Measurements from ENCODE around the gene CD52. TPM values are rescaled to one million over a fixed set of nuclear protein-coding genes. Genes with fewer than 3 reads are reported as not detected.

CD52 gene
- total RNA-seq, 2 experiments from 2014 or later, result 129 to 141 TPM

GRCh38 chr1:26353976-26354820 lies 36.4 kb downstream of the CD52 start, which contains the start of gene CRYBG2:
TSS of gene CRYBG2 (minus strand) at chr1:26354130. CDS start at chr1:26346657, 7,473 bp downstream.
- Mint-ChIP-seq H3K27me3 (ENCODE audit: low read depth) (no peaks in the 10 kb centered on the region), H3K36me3 (ENCODE audit: low read depth) (no peaks in the 10 kb centered on the region), H3K27ac (no peak within 1 kb of the TSS), H3K4me1 (ENCODE audit: low read depth) (peaks cover 7% of the 10 kb centered on the region), H3K9me3 (no peaks in the 10 kb centered on the region), H3K4me3 (no peak within 1 kb of the TSS)
- no peak for DNase-seq
- CTCF ChIA-PET, result interaction anchor here (0.6 to 2.5 kb wide), 3 partner anchors 10 to 833 kb away, joined by 3 to 9 read pairs (median 4); no protein-coding TSS in a partner anchor
- intact Hi-C loops (cut with micrococcal nuclease), result no loop called here

GRCh38 chr1:26354972-26355371 lies 37.2 kb downstream of the CD52 start:
- Mint-ChIP-seq H3K27me3 (ENCODE audit: low read depth) (no peaks in the 10 kb centered on the region), H3K4me3 (no peak overlapping the region), H3K27ac (no peak overlapping the region), H3K36me3 (ENCODE audit: low read depth) (no peaks in the 10 kb centered on the region), H3K4me1 (ENCODE audit: low read depth) (peaks cover 14% of the 10 kb centered on the region), H3K9me3 (no peaks in the 10 kb centered on the region)
- no peak for DNase-seq
- CTCF ChIA-PET, result interaction anchor here (2.5 kb wide), 1 partner anchor 9 kb away, joined by 9 read pairs; no protein-coding TSS in a partner anchor
- intact Hi-C loops (cut with micrococcal nuclease), result no loop called here

GRCh38 chr1:26356106-26356505 lies 38.3 kb downstream of the CD52 start:
- no peak for DNase-seq
- CTCF ChIA-PET, result no interaction called here
- intact Hi-C loops (cut with micrococcal nuclease), result no loop called here
- Mint-ChIP-seq H3K4me1 (ENCODE audit: low read depth) (peaks cover 25% of the 10 kb centered on the region), H3K27ac (no peak overlapping the region), H3K9me3 (no peaks in the 10 kb centered on the region), H3K36me3 (ENCODE audit: low read depth) (no peaks in the 10 kb centered on the region), H3K27me3 (ENCODE audit: low read depth) (peaks cover 5% of the 10 kb centered on the region), H3K4me3 (no peak overlapping the region)

DNA sequence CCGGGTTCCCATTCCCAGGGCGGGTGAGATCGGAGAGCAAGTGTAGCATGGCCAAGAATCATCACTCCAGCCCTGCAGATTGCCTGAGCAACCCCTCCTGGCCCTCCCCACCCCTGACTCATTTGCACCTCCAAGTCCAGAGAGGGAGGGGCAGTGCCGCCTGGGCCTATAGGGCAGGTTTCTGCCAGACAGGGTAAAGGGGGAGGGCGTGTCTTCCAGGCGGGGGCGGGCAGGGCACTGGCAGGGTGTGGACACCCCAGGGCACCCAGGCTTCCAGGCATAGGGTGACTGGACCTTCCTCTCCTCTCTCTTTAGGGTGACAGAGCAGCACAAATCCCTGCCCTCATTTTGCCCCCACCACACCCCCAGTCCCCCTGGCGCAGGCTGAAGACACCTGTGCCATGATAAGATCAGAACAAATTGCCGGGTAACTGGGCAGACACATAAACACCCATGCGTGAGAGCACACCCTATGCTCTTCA lies 39.4 kb downstream of the CD52 start:
- H3K36me3 Mint-ChIP-seq (ENCODE audit: low read depth), result no peaks in the 10 kb centered on the region
- H3K4me1 Mint-ChIP-seq (ENCODE audit: low read depth), result peaks cover 25% of the 10 kb centered on the region
- peaks cover 6% of the 10 kb centered on the region for H3K27me3 Mint-ChIP-seq (ENCODE audit: low read depth)
- no peak overlapping the region for H3K4me3 Mint-ChIP-seq
- no peak for DNase-seq
- no peaks in the 10 kb centered on the region for H3K9me3 Mint-ChIP-seq
- intact Hi-C loops (cut with micrococcal nuclease), result no loop called here
- CTCF ChIA-PET, result interaction anchor here (1.4 kb wide), 1 partner anchor 91 kb away, joined by 3 read pairs; no protein-coding TSS in a partner anchor
- no peak overlapping the region for H3K27ac Mint-ChIP-seq

DNA sequence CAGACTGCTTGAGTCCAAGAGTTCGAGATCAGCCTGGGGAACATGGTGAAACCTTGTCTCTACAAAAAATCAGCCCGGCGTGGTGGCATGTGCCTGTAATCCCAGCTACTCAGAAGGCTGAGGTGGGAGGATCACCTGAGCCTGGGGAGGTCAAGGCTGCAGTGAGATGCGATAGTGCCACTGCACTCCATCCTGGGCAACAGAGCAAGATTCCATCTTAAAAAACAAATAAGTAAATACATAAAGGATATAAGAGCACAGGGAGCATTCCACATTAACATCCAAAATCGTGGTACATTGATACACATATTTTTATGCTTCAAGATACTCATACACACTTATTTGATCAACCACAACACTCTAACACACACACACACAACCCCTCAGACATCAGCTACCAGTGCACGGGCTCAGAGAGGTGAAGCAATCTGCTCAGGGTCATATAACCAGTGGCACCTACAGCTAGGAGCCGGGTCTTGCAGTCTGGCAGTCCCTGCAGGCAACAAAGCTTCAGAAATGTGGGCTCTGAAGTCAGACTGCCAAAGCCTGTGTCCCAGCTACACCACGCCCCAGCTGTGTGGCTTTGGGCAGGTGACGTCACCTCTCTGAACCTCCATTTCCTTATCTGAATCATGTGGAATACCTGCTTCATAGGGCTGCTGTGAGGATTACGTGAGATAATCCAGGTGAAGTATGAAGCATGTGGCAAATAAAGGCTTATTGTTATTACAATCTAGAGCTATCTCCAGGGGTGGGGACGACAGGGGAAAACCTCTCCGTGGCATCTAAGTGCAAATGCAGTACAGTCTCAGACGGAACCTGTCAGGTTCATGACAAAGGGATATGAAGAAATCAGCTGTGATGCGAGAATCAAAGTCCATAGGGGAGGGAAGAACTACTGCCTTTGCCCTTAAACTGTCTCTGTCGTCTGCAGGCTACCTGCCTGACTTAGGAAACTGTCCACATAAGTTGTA lies 40.9 kb downstream of the CD52 start:
- peaks cover 6% of the 10 kb centered on the region for H3K27me3 Mint-ChIP-seq (ENCODE audit: low read depth)
- H3K36me3 Mint-ChIP-seq (ENCODE audit: low read depth), result no peaks in the 10 kb centered on the region
- peaks cover 29% of the 10 kb centered on the region for H3K4me1 Mint-ChIP-seq (ENCODE audit: low read depth)
- intact Hi-C loops (cut with micrococcal nuclease), result loop anchor here (2.0 kb wide), 1 partner anchor 22 kb away; no protein-coding TSS in a partner anchor
- DNase-seq, result peak; percentile 79
- H3K27ac Mint-ChIP-seq, result no peak overlapping the region
- H3K4me3 Mint-ChIP-seq, result no peak overlapping the region
- CTCF ChIA-PET, result interaction anchor here (0.7 to 1.9 kb wide), 8 partner anchors 15 to 93 kb away, joined by 3 to 7 read pairs (median 4); no protein-coding TSS in a partner anchor
- H3K9me3 Mint-ChIP-seq, result no peaks in the 10 kb centered on the region

DNA sequence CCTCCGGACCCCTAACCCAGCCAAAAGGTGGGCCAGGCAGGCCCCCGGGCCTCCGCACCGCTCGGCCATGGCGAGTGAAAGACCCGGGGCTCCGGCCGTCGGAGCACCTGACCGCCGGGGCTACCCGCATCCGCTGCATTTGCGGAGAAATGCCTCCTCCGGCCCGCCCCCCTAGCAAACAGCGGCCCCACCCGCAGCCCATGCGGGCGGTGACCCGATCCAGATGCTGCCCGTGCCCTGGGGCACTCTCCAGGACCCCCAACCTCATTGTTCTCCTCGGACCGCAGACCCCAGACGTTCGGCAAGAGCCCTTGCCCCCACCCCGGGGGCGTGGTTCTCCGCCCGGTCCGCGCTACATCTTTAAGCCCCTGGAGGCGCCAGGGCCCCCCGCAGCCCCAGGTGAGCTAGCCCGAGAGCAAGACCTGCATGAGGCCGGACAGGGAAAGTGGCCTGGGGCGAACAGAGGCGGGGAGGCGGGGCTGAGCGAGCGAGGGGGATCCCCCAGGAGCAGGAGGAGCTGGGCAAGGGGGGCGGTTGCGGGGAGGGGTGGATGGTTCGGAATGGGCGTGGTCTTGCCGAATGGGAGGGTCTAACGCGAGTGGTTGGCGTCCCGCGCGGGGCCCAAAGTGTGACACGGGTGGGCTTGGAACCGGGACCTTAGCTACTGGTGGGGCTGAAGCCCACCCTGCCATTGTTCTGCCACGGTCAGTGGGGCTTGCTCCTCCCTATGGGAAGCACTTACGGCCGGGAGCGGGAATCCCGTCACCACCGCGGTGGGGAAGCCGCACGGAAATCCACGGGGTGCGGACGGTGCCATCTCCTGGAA lies 42.4 kb downstream of the CD52 start:
- Mint-ChIP-seq H3K4me3 (peak overlapping the region; percentile 60), H3K27ac (no peak overlapping the region), H3K27me3 (ENCODE audit: low read depth) (peaks cover 6% of the 10 kb centered on the region), H3K36me3 (ENCODE audit: low read depth) (no peaks in the 10 kb centered on the region), H3K9me3 (no peaks in the 10 kb centered on the region), H3K4me1 (ENCODE audit: low read depth) (peaks cover 32% of the 10 kb centered on the region)
- DNase-seq, result peak; percentile 67
- CTCF ChIA-PET, result interaction anchor here (0.9 to 1.3 kb wide), 2 partner anchors 57 to 190 kb away, joined by 4 read pairs; partner anchors contain the start of gene ZNF593
- intact Hi-C loops (cut with micrococcal nuclease), result loop anchor here (2.0 to 5.0 kb wide), 2 partner anchors 23 to 38 kb away; no protein-coding TSS in a partner anchor

GRCh38 chr1:26360807-26361604 lies 43.2 kb downstream of the CD52 start:
- H3K27ac Mint-ChIP-seq, result no peak overlapping the region
- no peaks in the 10 kb centered on the region for H3K36me3 Mint-ChIP-seq (ENCODE audit: low read depth)
- H3K4me3 Mint-ChIP-seq, result peak overlapping the region; percentile 60
- no peaks in the 10 kb centered on the region for H3K9me3 Mint-ChIP-seq
- CTCF ChIA-PET, result interaction anchor here (0.6 to 1.2 kb wide), 4 partner anchors 85 to 191 kb away, joined by 3 to 4 read pairs (median 4); partner anchors contain the start of gene ZNF593
- intact Hi-C loops (cut with micrococcal nuclease), result loop anchor here (5.0 kb wide), 1 partner anchor 39 kb away; no protein-coding TSS in a partner anchor
- H3K27me3 Mint-ChIP-seq (ENCODE audit: low read depth), result peaks cover 6% of the 10 kb centered on the region
- DNase-seq, result no peak
- peaks cover 32% of the 10 kb centered on the region for H3K4me1 Mint-ChIP-seq (ENCODE audit: low read depth)

DNA sequence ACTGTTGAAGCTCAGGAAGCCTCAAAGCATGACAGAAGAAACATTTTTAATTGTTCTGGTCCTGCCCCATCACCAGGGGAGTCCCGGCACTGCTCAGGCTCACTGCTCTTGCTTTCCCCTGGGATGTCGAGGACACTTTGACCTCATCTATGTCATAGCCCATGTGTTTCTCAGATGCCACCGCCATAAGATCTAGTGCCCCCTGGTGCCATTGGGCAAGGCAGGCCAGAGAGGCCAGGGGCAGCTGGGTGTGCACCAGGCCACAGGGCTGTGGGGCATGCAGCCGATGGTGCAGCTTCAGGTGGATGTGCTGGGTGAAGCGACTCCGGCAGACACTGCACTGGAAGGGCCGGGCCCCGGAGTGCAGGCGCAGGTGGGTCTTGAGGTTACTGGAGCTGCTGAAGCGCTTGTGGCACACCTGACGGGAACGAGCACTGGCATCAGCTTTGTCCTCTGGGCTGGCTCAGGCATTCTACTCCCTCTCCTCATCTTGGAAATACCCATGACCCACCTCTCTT lies 43.9 kb downstream of the CD52 start:
- intact Hi-C loops (cut with micrococcal nuclease), result loop anchor here (2.0 to 5.0 kb wide), 3 partner anchors 39 to 85 kb away; no protein-coding TSS in a partner anchor
- no peak for DNase-seq
- H3K9me3 Mint-ChIP-seq, result no peaks in the 10 kb centered on the region
- peaks cover 6% of the 10 kb centered on the region for H3K27me3 Mint-ChIP-seq (ENCODE audit: low read depth)
- peaks cover 32% of the 10 kb centered on the region for H3K4me1 Mint-ChIP-seq (ENCODE audit: low read depth)
- CTCF ChIA-PET, result interaction anchor here (0.6 to 1.6 kb wide), 8 partner anchors 12 to 149 kb away, joined by 3 to 7 read pairs (median 4); partner anchors contain the start of gene CD52
- no peaks in the 10 kb centered on the region for H3K36me3 Mint-ChIP-seq (ENCODE audit: low read depth)
- no peak overlapping the region for H3K27ac Mint-ChIP-seq
- no peak overlapping the region for H3K4me3 Mint-ChIP-seq

DNA sequence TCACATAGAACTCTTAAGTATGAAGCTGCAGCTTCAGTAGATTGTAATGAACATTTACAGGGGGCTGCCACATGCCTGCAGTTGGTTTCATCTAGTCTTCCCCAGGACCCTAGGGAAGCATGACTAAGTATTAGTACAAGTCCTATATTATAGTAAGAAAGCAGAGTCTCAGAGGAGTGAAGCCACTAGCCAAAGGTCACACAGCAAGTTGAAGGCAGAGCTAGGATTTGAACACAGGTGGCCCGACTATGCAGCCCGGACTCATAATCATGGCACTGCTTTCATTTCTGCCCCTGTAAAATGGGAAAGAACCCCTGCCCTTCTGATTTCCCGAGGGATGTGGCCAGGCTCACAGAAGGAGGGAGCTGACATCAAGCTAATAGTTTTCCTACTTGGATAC lies 44.6 kb downstream of the CD52 start:
- Mint-ChIP-seq H3K4me1 (ENCODE audit: low read depth) (peaks cover 32% of the 10 kb centered on the region), H3K9me3 (no peaks in the 10 kb centered on the region), H3K27me3 (ENCODE audit: low read depth) (peaks cover 6% of the 10 kb centered on the region), H3K27ac (no peak overlapping the region), H3K36me3 (ENCODE audit: low read depth) (no peaks in the 10 kb centered on the region), H3K4me3 (no peak overlapping the region)
- intact Hi-C loops (cut with micrococcal nuclease), result loop anchor here (2.0 to 5.0 kb wide), 3 partner anchors 40 to 86 kb away; no protein-coding TSS in a partner anchor
- CTCF ChIA-PET, result interaction anchor here (0.6 to 1.6 kb wide), 8 partner anchors 11 to 149 kb away, joined by 3 to 7 read pairs (median 4); partner anchors contain the start of gene CD52
- no peak for DNase-seq
